HepG2 (cell line): Measurements from ENCODE around the gene TARDBP.

Experiments
- E2F2 ChIP-seq: sonication (generic); formaldehyde crosslinking; IDR thresholded peaks from 2 replicates; pipeline ENCODE4 v1.4.0; 2020; ENCODE audit warnings: missing genetic modification reagents, borderline replicate concordance
- ZNF263 ChIP-seq: sonication (generic); formaldehyde crosslinking; IDR thresholded peaks from 2 replicates; pipeline ENCODE4 v1.4.0; 2020; ENCODE audit warnings: missing genetic modification reagents
- TF ChIP-seq, protein P1 (sequence below), 2 experiments: sonication (generic) in 1 of 2; formaldehyde crosslinking in 1 of 2; IDR thresholded peaks; 2 replicates each; pipeline versions ENCODE4 v1.5.1 to v1.6.1; 2011 to 2020; ENCODE audit warnings: borderline replicate concordance in 1 of 2, low read depth in 1 of 2, low read length in 1 of 2, mild to moderate bottlenecking in 1 of 2, missing genetic modification reagents in 1 of 2, moderate library complexity in 1 of 2

- TF ChIP-seq E2F2 (no peak), ZNF263 (CRISPR knock-in tag) (no peak)
- TF ChIP-seq, protein P1, sequence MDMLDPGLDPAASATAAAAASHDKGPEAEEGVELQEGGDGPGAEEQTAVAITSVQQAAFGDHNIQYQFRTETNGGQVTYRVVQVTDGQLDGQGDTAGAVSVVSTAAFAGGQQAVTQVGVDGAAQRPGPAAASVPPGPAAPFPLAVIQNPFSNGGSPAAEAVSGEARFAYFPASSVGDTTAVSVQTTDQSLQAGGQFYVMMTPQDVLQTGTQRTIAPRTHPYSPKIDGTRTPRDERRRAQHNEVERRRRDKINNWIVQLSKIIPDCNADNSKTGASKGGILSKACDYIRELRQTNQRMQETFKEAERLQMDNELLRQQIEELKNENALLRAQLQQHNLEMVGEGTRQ (IDR thresholded peaks at IDR 0.05; ENCODE audit: low read depth, low read length): no peak
- TF ChIP-seq, protein P1 (CRISPR knock-in tag; IDR thresholded peaks at IDR 0.05; ENCODE audit: borderline replicate concordance): no peak
Measured at GRCh38 chr1:10973956-10974881, 38.2 kb upstream of the TARDBP start.
